GM12891 (cell line): Measurements from ENCODE around the gene EML2.

ENCODE experiments used
- POLR2A ChIP-seq: IDR thresholded peaks from 2 replicates; pipeline ENCODE4 v1.6.1; 2011; ENCODE audit warnings: low read depth, low read length, control low read depth
- POLR2AphosphoS5 ChIP-seq: IDR thresholded peaks from 2 replicates; pipeline ENCODE4 v1.6.1; 2011; ENCODE audit warnings: low read depth, low read length, control low read depth
- SPI1 ChIP-seq: IDR thresholded peaks from 2 replicates; pipeline ENCODE4 v1.6.1; 2011; ENCODE audit warnings: low read depth, low read length, control low read depth
- TAF1 ChIP-seq: IDR thresholded peaks from 2 replicates; pipeline ENCODE4 v1.6.1; 2011; ENCODE audit warnings: low read depth, low read length, control low read depth

DNA sequence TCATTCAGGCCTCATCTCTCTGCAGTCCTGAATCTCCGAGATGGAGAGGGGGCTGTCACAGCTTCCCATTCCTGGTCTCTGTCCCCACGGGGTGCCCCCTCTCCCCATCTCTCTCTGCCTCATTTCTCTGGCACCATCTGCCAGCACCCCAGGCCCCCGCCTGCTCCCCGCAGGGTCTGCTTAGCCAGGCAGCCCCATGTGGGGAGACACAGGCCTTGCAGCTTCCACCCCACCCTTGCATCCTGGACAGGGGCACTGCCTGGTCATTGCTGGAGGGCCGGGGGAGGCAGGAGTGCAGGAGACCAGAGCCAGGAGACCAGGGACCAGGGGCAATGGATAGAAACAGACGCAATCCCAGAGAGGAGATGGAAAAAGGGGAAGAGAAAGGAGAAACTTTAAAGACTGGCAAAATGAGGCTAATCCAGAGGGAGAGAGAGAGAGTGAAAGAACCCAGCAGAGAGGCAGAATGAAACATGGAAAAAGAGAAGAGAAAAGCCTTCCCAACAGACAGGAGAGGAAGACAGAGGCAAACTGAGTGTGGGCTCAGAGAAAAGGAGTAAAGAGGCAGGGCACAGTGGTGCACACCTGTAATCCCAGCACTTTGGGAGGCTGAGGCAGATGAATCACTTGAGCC lies 20.0 kb upstream of the EML2 start:
- TF ChIP-seq POLR2AphosphoS5: no peak
- no peak for TF ChIP-seq POLR2A
- no peak for TF ChIP-seq TAF1
- TF ChIP-seq SPI1: no peak
